HG02763 (cell line): ENCODE results near the gene PJVK.
"Not testable (repeated sequence)": the region's sequence is repeated elsewhere in the genome, so short reads cannot be mapped to it uniquely, and the experiment has no call there.

Source experiments
- ATAC-seq: cut with Tn5 transposase; IDR thresholded peaks from one replicate; pipeline ENCODE4 v1.9.1; 2021; ENCODE audit warnings: mild to moderate bottlenecking, moderate library complexity; ENCODE audit not compliant: unreplicated experiment

The PJVK gene

DNA sequence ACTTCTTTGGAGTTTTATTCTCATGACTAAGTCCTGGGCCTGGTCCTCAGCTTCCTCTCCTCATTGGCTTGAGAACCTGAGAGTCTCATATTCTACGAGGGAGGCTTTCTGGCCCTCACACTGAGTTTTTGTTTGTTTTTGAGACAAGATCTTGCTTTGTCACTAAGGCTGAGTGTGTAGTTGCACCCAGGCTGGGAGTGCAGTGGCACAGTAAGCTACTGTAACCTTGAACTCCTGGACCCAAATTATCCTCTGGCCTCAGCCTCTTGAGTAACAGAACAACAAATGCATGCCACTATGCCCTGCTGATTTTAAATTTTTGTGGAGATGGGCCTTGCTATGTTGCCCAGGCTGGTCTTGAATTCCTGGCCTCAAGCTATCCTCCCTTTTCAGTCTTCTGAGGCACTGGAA lies 22.8 kb upstream of the PJVK start:
- no peak for ATAC-seq

DNA sequence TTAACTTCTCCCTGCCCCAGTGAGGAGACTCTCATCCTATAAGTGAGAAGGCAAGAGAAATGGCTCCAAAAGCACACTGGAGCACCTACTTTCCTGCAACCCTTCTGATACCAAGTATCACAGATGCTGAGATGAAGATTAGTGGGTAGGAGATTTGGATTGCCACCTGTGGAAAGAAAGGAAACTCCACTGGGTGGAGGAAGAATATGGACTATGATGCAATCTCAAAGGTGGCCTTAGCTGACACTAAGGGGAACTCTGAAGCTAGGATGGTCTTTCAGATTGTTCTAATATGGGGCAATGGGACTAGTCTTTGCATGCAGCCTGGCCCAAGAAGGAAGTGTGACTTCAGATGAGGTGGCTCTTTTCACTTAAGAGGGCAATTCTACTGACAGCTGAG lies 21.8 kb upstream of the PJVK start:
- no peak for ATAC-seq

GRCh38 chr2:178436662-178437061 lies 14.5 kb upstream of the PJVK start:
- no peak for ATAC-seq

- ATAC-seq, result no peak
Observed at GRCh38 chr2:178441426-178441825, 9.8 kb upstream of the PJVK start.

DNA sequence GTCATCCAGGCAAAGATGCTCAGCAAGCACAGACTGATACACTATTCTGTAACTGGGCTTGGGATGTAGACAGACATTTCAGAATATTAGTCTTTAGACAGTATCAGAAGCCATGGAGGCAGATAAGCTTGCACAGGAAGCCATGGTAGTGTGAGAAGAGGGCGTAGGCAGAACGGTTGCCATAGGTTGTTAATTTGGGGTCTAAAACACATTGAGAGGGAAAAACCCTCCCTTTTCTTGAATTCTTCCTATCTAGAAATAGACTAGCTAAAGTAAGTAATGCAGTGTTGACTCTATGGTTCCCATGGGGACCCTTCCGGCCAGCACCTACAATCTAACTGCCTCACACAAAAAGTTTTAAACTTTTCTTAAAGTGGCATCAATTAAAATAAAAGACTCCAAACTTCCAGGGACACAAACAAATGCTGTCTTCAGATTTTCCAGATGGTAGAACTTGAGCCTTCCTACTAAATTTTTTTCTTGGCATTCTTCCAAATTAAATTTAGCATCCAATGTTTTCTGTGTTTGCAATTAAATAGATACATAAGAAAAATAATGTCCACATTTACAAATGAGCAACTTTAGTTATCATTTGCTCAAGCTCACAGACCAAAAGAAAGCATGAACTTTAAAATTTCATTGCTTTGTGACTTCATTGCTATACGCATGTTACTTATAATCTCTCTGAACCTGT lies 2.1 kb upstream of the PJVK start:
- no peak for ATAC-seq

- ATAC-seq, result peak; percentile 8
Observed at GRCh38 chr2:178449700-178450523, 1.3 kb upstream of the PJVK start.

- peak; percentile 45 for ATAC-seq
Observed at GRCh38 chr2:178450524-178450773, 729 bp upstream of the PJVK start.

DNA sequence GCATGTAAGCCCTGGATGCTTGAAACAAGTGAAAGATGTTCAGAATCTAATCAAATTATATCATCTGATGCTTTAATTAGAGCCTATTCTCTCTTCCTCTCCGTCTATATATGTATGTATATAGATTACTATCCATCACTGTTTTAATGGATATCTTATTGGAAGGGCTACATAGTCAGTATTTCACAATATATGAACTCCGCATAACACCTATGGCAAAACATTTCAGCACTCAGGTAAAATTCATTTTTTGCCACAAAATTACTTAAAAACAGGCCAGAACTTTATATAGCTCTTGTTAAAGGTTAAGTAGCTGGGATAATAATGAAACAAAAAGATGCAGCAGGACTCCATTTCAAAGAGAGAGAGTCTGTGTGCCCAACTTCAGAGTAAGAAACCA lies 1.2 kb downstream of the PJVK start:
- no peak for ATAC-seq

DNA sequence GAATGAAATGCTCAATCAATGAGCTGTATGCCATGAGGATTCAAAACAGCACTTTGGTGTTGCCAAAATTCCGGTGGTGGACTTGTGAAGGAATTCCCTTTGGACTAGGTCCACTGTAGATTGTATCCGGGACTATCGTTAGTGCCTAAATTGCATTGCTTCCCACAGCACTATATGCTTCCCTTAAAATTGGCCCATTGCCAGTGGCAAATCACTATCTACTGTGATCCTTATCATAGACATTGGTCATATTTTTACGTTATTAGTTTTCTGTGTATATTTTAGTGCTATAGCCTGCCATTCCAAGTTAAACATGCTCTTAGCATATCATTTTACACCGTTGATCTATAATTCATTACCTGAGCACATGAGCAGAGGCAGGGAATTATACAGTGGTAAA lies 1.7 kb downstream of the PJVK start:
- no peak for ATAC-seq

DNA sequence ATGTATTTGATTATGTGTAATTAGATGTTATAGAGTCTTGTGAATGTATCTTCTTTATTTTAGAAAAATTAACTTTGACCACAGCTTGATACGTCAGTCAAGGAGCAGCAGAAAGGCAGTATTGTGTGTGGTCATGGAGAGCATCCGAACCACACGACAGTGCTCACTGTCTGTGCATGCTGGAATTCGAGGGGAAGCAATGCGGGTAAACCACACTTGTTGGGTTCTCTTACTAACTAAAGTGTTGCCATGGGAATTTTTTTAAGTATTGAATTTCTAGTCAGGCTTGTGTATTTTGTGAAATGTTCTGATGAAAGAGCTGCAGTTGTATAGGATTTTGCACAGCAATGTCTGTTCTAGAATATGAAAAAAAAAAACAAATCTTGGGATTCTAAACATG lies 4.8 kb downstream of the PJVK start:
- no peak for ATAC-seq

DNA sequence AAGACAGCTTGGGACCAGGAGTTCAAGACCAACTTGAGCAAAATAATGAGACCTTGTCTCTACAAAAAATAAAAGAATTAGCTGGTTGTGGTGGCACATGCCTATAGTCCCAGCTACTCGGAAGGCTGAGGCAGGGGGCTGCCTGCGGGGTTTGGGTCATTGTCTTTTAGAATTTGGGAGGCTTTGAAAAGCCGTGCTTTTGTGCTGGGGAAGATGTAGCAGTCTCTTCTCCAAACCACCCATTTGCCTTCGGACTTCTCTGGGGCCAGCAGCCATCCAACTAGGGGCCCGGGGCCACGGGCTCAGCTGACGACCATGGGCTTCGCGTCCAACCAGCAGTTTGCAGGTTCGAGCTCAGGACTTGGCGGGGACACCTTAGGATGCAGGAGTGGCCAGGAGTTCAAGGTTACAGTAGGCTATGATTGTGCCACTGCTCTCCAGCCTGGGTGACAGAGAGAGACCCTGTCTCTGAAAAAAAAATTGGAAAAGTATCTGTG lies 6.3 kb downstream of the PJVK start:
- ATAC-seq, result no peak

DNA sequence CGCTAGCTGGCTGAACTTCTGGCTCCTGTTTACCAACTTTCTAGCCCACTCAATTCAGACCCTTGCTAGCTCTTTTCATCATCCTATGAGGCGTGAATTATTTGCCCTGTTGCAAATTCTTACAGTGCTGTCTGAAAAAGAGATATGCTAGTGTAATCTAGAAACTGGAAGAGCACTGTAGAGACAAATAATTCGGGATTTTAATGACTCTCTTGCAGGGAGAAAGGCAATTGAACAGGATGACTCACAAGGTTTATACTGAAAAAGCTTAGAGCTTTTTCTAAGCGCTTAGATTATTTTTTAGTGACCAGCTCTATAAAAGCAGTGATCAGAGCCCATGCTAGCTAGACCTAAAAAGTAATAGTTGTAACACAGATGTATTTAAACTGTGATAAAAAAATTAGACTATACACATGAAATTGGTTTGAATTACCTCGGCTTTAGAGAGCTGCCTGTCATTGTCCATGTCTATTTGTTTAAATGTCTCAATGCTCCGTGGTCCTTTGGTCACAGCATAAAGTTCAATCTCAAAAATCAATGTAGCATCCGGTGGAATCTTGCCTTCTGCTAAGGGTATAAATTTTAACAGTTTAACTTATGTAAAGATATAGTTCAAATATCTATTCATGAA lies 18.2 kb downstream of the PJVK start:
- no peak for ATAC-seq

DNA sequence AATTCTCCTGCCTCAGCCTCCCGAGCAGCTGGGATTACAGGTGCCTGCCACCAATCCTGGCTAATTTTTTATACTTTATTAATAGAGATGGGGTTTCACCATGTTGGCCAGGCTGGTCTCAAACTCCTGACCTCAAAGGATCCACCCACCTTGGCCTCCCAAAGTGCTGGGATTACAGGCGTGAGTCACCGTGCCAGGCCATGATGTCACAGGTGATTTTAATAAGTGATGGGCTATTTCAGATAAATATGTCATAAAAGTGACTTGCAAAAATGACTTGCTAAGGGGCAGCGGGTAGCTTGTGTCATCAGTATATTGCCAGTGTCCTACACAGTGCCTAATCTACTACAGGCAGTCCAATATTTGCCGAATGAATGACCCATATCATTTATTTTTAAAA lies 20.1 kb downstream of the PJVK start:
- not testable (repeated sequence) for ATAC-seq

DNA sequence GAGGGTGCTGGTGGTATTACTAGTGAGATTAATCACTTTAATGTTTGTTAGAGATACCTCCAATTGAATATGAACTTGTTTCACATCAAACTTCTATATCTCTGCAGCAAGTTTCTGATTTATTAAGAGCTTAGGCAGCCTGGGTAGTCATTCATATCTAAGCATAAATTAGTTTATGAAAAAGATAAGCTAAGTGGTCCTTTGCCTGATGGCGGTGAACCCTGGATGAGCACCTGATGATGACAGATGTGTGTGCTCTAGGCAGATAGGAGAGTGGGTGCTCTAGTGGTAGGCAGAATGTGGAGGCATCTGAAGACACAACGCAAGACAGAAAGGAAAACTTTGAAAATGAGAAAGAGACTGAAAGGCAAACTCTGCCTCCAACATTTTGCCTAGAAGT lies 22.2 kb downstream of the PJVK start:
- ATAC-seq, result no peak

DNA sequence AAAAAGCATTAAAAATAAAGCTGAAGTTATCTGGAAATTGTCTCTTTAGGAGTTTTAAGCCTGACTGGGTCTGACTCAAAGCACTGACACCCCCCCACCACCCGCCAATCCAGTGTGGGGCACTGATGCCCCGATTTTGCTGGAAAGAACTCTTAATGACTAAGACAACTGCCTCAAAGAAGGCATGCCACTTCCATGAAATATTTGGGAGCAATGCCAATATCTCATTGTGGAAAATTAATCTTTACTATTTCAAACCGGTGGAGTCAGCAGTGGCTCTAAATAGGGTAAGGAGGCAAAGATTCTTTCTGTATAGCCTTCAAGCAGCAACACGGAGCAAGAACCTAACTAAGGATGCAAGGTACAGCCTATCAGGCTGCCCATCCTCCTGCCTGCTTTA lies 22.8 kb downstream of the PJVK start:
- no peak for ATAC-seq

DNA sequence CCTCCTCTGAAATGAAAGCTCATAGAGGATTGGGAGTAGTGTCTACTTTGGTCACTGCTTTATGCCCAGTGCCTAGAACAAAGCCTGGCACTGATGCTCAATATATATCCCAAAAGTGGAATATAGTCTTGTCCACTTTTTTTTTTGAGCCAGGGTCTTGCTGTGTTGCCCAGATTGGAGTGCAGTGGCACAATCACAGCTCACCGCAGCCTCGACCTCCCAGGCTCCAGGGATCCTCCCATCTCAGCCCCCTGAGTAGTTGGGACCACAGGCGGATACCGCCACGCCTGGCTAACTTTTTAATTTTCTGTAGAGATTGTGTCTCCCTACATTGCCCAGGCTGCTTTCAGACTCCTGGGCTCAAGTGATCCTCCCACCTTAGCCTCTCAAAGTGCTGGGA lies 23.4 kb downstream of the PJVK start:
- ATAC-seq, result no peak

- no peak for ATAC-seq
Observed at GRCh38 chr2:178476477-178476876, 25.3 kb downstream of the PJVK start.

GRCh38 chr2:178477443-178478129 lies 26.4 kb downstream of the PJVK start:
- ATAC-seq, result no peak

GRCh38 chr2:178478130-178478438 lies 26.9 kb downstream of the PJVK start:
- ATAC-seq, result no peak

GRCh38 chr2:178478439-178479274 lies 27.5 kb downstream of the PJVK start, which contains the start of gene FKBP7:
Gene FKBP7 (minus strand): TSS chr2:178478600. CDS start chr2:178478499, 101 bp downstream.
- peak; percentile 52 for ATAC-seq

DNA sequence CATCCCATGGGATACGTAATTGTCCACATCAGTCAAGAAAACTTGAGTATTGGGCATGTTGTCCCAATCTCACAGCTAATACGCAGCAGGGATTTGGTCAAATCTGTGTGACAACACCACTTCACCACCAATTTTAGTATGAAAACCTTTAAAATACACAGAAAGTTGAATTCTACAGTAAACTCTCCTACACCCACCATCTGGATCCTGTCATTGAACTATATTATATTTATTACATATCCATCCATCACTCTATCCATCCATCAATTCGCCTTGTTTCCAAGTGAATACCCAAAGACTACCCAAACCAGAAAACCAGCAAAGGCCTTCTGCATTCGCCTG lies 28.1 kb downstream of the PJVK start:
- no peak for ATAC-seq
